GM12875 (cell line): Measurements from ENCODE around the gene POLR3G.

Experiments used
- H3K4me3 ChIP-seq: one replicate; pipeline ENCODE4 v1.5.1; 2011; ENCODE audit warnings: low read depth, low read length, control low read depth
- CTCF ChIP-seq: IDR thresholded peaks from 2 replicates; pipeline ENCODE4 v1.5.1; 2011; ENCODE audit warnings: low read depth, mild to moderate bottlenecking, control low read depth, inconsistent platforms, low read length, moderate library complexity, borderline replicate concordance; ENCODE audit not compliant: insufficient read depth

The POLR3G gene

GRCh38 chr5:90549729-90550275 lies 75.1 kb downstream of the POLR3G start:
- no peak for TF ChIP-seq CTCF
- no peak overlapping the region for H3K4me3 ChIP-seq

GRCh38 chr5:90550963-90551362 lies 76.3 kb downstream of the POLR3G start:
- no peak overlapping the region for H3K4me3 ChIP-seq
- no peak for TF ChIP-seq CTCF

GRCh38 chr5:90551376-90551775 lies 76.7 kb downstream of the POLR3G start:
- TF ChIP-seq CTCF = no peak
- no peak overlapping the region for H3K4me3 ChIP-seq

- no peak for TF ChIP-seq CTCF
- no peak overlapping the region for H3K4me3 ChIP-seq
Measured at GRCh38 chr5:90553711-90554110, 79.0 kb downstream of the POLR3G start.

- H3K4me3 ChIP-seq = no peak overlapping the region
- no peak for TF ChIP-seq CTCF
Measured at GRCh38 chr5:90554358-90555006, 79.8 kb downstream of the POLR3G start.

GRCh38 chr5:90555666-90556065 lies 81.0 kb downstream of the POLR3G start:
- no peak overlapping the region for H3K4me3 ChIP-seq
- no peak for TF ChIP-seq CTCF

- no peak overlapping the region for H3K4me3 ChIP-seq
- no peak for TF ChIP-seq CTCF
Measured at GRCh38 chr5:90557391-90557790, 82.7 kb downstream of the POLR3G start.
